HG03045 (cell line): ENCODE data around the gene HSD11B2.

Experiments
- ATAC-seq: cut with Tn5 transposase; IDR thresholded peaks from one replicate; pipeline ENCODE4 v1.9.1; 2021; ENCODE audit warnings: mild to moderate bottlenecking, moderate library complexity; ENCODE audit not compliant: unreplicated experiment

Gene HSD11B2

DNA sequence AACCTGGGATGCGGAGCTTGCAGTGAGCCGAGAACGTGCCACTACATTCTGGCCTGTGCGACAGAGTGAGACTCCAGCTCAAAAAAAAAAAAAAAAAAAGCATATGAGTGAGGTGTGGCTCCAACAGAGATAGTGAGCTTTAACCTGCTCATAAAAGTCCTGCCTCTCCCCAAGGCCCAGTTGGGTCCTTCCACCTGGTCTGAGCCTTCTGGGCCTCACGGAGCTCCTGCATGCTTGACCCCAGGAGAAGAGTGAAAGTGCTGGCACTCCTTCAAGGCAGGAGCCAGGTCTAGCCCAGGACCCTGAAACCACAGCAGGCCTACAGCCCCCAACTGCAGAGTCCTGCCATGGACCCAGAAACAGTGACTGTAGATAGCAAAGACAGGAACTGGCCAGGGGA is 17.7 kb downstream of the HSD11B2 start:
- no peak for ATAC-seq

DNA sequence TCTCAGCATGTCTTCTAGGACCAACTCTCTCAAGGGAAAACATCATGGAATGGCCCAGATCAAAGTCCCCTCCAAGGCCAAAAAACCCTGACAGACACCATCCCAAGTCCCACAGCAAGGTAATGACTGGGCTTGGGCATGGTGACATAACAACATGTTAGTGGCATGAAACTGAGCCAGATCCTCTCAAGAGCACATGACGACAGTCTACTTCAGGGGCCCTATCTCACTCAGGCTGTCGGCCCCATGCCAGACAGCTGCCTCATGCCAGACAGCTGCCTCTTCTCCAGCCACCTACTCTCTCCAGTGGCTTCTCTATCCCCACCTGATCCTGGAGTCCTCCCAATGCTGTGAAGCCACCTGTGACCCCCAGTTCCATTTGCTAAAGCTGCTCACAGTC is 18.4 kb downstream of the HSD11B2 start:
- ATAC-seq = no peak

DNA sequence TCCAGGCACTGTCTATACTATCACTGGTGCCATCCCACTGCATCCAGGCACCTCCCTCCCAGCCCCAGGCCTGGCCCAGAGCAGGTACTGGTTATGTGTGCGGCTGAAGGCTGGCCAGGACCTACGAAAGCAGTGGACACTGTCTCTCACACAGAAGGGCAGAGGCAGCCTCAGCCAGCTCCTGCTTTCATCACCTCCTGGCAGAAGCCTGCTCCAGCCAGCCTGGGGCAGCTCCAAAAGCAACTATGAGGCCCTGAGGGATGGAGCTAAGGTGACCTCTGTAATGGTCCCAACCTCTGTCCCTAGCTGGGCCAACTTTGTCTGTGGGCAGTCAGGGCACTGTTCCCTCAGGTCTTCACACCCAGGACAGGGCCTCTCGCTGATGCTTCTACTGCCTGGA is 18.8 kb downstream of the HSD11B2 start:
- no peak for ATAC-seq

DNA sequence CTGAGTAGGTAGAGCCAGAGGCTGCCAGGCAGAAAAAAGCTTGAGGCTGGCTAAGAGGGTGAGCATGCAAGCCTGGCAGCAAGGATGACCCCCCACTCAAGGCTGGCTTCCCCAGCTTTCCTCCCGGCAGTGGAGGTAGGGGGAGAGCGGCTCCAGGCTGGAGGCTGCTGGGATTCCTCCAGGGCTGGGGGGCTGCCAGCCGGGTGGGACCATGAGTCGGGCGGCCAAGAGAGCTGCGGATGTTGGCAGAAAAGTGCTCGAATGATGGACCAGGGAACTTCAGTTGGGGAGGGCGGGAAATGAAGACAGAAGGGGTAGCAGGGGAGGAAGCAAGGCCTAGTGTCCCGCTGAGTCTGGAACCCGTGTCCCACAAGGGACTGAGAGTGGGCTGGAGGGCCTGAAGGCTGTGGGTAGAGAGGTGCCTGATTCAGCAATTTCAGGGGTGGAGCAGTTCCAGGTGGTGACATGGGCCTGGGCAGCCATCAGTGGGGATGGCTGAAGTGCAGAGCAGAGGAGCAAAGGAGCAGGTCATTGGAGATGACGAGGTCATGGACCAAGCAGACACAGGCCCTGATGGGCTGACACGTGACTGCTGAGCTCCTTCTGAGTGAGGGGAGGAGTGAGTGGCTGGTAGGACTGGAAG is 20.3 kb downstream of the HSD11B2 start:
- no peak for ATAC-seq

DNA sequence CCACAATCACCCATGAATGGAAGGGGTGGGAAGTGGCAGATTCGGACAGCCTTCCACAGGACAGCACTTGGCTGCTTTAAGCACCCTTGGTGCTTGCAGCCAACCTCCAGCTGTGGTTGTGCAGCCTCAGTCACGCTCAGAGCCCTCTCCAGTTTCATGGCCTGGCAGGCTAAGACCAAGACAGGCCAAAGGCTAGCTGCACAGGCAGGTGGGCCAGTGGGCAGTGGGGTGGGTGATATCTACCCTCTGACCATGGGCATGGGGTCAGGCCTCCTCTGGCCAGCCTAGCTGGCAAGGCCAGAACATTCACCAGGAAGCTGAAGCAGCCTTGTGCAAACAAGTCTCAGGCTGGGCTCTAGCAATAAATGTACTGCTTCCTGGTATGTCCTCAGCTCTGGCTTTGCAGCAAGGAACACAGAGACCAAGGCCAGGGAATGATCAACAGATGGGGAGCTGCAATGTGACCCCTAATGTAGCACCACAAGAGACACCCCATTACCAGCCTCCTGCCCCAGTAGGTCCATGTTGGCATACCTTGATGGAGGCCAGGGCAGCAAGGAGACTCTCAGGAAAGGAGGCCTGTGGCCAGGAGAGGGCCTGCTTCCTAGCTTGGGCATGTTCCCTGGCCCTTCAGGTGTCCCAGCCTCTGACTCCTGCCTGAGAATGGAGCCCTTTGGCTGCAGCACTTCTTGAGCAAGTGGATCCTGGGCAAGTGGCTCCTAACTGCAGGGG is 20.9 kb downstream of the HSD11B2 start:
- ATAC-seq = no peak

DNA sequence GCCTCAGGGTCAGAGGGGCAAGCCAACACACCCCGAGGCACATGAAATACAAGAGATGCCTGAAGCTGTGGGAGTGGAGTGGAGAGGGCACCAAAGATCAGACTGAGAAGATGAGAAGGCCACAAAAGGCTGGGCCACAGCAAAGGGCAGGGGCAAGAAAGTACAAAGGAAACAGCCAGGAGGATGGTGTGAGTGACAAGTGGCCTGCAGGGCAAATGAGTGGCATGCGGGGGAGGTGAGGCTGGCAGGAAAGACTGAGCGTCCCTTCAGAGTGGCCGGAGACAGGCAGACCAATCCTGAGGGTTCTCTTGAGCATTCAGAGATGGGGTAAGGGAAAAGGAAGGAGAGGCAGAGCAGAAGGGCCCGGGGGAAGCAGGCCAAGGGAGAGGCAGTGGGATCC is 23.2 kb downstream of the HSD11B2 start:
- no peak for ATAC-seq

DNA sequence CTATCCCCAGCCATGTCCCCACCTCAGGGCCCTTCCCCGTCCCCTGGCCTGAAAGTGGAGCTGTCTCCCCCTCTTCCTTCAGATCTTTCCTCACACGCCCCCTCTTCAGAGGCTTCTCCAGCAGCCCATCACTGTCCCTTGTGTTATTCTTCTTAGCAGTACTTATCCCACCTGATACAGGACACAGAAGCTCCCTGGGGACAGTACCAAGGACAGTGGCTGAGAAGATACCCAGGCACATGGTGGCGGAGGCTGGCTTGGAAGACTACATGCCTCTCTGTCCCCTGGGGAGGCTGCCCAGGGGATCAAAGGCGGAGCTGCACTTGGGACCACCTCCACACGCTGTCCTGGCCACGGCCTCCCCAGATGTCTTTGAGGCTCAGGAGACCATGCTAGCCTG is 23.9 kb downstream of the HSD11B2 start:
- no peak for ATAC-seq

DNA sequence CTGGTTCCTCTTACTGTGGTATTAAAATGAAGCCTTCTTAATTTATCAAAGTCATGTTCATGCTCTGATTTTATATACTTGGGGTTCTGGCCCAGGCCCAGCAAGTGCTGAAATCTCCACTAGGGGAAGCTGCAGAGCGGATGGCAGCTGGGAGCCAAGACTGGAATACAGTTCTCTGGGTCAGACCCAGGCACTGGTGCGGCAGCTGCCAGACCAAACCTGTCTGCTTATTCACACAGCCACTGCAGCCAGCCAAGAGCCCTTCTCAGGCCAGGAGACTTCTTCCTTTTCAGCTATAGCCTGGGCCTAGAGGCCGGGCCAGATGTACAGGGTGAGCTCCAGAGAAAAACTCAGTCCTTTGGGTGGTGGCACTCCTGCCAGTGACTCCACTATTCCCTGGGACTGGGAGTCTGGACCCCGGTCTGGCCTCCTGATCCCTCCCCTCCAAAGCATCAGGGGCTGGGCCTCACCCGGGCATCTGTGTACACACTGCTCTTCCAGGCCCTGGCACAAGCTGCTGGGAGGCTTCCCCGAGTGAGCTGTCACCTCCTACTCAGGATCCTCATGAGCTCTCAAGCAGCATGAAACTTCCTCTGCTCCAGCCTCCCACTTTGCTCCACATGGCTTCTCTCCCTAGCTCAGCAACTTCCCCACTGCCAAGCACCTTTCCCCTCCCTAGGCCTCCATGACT is 25.6 kb downstream of the HSD11B2 start:
- no peak for ATAC-seq

DNA sequence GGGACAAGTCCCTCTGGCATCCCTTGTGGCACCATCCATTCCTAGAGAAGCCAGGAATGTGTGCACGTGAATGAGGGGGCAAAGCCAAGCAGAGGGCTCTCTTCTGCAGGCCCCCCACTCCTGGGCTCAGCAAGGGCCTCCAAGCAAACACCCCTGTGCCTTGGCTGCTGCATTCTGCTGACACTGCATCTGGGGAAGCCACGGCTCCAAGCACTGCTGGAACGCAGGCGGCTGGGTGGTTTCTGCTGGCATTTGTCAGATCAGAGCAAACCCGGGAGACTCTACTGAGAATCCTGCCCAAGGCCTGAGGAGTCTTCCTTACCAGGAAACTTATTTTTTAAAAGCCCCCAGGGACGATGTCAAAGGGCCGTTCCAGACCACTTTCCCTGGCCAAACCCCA is 26.7 kb downstream of the HSD11B2 start:
- ATAC-seq = no peak

DNA sequence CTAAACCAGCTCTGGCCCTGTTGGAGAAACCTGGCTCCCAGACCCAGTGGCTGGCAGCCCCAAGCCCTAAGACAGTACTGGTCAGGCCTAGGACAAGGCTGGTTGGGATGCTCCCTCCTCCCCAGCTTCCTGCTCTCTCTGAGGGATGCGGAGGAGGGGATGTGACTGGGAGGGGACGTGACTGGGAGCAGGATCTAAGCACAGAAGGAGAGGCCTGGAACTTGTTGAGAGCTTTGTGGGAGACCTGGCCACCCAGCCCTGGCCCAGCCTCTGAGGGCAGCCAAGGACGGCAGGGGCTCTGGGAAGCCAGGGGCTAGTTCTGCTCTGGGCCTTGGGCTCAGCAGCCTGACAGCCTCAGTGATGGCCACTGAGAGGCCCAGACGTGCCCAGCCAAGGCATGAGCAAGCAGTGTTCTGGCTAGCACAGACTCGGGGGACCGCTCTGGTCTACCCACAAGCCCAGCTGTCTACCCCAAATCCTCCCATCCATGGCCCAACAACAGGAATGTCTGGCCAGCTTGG is 27.3 kb downstream of the HSD11B2 start:
- no peak for ATAC-seq

DNA sequence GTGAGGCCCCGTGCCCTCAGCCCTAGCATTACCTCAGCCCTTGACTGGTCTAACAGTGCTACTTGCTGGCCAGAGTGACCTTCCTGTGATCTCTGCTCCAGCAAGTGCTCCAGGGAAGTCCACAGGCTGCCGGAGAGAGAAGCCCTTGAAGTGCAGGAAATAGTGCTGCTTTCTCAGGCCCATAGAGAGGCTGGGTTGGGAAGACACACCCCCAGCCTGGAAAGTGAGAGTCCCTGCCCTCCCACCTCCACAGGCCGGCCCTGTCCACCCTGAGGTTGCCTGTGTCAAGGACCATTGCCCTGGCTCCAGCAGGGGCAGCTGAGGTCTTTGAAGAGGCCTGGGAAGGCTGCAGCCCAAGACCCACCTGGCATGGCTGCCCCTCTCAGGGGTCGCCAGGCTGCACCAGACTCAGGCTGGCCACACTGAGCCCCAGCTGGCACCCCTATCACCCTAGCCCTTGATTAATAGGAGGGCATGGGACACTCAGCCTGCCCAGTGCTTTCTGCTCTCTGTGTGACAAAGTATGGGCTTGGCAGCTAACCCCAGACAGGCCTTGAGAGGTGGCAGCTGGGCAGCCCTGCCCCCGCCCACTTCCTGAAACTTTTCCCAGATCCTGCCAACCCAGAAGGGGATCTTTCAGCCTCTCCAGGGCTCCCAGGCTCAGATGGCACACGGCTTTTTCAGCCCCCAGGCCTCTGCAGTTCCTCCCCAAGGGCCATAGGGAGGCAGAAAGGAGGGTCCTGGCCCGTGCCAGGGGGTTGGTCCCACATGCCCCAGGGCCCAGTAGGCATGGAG is 28.3 kb downstream of the HSD11B2 start:
- ATAC-seq = no peak

DNA sequence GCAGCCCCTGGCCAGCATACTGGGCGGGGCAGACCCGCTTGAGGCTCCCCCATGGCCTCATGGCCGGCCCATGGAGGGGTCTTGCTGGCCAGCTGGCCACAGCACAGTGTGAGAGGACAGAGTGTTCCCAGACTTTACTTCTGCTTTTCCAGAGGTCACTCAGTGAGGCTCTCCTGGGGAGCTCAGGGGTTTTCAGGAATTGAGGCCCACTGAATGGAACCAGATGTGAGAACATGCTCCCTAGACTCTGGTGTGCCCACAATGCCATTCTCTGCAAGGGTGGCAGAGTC is 28.9 kb downstream of the HSD11B2 start:
- ATAC-seq = no peak

DNA sequence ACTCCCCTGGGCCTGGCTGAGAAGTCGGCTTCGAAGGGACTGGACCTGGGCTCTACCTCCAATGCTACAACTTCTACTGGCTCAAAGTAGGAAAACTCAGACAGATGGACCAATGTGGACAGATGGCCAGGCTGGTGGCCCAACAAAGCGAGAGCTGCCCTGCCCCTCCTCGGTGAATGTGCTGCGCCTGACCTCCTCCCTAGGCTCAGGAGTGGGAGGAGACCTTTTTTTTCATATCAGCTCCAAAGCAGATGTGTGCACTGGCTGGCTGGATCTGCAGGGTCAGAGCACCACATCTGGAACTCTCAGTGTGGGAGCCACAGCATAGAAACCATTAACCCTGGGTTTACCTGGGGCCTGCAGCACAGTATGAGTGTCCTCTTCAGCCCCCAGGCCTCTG is 29.2 kb downstream of the HSD11B2 start:
- ATAC-seq = no peak

DNA sequence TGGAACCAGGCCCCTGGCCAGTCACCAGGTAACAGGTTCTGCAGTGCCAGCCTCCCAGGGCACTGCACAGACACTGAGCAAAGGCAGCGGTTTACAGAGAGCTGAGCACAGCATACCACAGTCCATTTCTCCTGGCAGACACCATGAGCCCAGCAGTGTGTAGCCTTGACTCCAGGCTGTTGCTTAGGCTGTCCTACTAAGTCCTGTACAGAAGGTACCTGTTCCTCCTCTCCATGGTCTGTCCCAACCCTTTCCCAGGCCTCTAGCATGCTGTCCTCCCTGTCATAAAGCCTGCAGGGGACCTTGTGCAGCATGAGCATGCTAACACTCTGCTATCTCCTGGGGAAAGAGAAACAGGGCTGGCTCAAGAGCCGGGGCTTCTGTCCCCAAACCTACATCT is 30.0 kb downstream of the HSD11B2 start:
- no peak for ATAC-seq

DNA sequence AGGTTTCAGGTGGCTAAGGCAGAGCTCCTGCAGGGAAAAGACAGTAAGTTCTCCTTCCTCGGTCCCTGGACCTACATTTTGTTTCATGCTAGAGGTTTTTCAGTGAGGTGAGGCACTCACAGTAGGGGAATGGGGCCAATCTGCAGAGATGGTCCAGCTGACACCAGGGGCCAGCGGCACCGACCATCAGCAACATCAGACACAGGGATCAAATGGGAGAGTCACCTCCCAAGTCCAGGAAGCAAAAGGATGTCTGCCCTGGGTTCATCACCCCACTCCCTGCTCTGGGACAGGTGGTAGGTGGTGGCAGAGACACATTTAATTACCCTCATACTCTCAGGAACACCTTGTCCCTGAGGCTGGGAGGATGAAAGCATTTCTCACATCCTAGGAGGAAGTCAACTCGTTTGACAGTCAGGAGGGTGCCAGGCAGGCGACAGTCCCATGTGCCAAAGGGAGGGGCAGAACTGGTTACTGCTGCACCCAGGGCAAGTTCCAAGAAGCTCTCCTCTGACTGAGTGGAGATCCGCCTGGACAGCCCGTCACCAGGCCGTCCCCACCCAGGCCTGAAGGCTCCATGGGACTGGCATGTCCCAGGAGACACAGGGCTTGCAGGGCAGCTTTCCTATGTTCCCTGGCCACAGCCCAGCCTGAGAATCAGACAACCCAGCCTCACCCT is 30.8 kb downstream of the HSD11B2 start:
- ATAC-seq = no peak

DNA sequence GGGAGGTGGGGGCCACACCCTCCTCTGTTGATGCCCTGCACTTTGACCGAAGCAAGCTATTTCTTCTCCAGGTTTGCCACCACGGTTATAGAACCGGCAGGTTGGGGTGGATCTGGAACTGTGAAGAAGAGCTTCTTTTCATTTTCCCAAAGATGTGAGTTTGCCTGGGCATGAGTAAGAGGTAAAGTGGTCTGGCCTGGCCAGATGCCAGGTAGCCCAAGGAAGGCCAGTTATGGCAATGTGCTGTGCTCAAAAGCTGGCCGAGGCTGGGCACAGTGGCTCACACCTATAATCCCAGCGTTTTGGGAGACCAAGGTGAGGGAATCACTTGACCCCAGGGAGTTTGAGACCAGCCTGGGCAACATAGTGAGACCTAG is 31.3 kb downstream of the HSD11B2 start:
- ATAC-seq = no peak

DNA sequence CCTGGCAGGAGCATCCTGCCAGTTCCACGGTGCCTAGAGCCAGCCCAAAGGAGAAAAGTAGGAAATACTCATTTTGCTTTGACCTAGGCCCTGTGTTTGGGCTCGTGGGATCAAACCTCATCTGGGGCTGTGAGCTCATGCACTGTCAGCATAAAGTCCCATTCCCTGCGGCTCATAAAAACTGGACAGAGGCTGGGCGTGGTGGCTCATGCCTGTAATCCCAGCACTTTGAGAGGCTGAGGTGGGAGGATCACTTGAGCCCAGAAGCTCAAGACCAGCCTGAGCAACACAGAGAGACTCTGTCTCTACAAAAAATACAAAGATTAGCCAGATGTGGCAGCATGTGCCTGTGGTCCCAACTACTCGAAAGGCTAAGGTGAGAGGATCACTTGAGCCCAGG is 32.1 kb downstream of the HSD11B2 start:
- ATAC-seq = no peak

DNA sequence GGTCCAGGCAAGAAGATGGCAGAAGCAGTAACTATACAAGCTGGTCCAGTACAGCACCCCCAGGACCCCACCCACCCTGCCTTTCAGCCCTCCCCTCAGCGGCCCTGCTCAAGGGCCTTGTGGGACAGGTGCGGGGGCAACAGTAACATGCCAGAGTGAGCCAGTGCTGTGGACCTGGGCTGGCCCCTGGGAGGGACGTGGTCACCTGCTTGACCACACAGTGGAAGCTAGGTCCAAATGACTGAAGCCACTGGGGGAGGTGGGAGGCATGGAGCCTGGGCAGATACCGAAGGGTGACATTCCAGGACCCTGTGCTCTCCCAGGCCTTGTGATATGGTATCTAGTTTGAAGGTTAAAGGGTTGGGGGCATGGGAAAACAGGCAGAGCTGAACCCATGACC is 32.8 kb downstream of the HSD11B2 start:
- ATAC-seq = no peak

DNA sequence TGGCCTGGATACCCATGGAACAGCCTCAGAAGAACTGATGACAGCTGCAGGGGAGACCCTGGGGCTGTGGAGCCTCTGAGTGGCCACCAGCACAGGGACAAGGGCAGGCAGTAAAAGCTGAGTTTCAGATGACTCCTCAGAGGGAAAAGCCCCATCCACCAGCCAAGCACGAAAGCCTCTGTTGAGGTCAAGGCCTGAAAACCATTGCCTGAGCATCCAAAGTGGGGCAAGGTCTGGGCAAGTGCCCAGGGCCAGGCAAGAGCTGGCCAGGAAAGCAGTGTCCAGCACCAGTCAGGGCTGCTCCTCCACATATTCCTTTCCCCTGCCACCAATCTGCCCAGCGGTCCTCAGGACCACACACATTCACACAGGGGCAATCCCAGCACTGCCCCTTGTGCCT is 33.6 kb downstream of the HSD11B2 start:
- no peak for ATAC-seq

DNA sequence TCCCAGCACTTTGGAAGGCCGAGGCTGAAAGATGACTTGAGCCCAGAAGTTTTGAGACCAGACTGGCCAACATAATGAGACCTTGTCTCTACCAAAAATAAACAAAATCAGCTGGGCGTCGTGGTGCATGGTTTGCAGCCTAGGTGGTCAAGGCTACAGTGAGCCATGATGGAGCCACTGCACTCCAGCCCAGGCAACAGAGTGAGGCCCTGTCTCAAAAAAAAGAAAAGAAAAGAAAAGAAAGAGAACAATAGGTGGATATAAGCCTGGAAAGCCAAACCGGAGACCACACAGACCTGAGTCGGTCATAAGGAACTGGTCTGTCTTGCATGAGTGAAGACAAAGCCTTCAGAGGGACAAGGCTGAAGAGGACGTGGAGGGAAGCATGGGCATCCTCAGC is 35.7 kb downstream of the HSD11B2 start:
- ATAC-seq = no peak

DNA sequence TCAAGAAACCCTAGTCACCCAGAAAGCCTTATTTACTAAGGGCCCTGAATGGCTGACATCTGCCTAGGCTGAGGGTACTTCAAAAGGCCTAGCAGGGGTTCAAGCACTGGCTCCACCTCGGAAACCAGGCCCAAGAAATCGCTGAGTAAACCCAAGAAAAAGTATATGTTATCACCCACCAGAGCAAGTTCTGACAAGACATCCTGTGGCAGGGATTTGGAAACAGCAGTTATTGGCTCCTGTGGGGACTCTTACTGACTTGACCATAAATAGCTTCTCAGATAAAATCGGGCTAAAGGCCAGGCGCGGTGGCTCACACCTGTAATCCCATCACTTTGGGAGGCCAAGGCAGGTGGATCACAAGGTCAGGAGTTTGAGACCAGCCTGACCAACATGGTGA is 37.8 kb downstream of the HSD11B2 start:
- ATAC-seq = no peak
